Peyer's patch (tissue), 4 donors: Measurements from ENCODE around the gene DNAL1.

Experiments used
- POLR2A ChIP-seq, 2 donors: fragments of 450-650 bp; IDR thresholded peaks; one replicate each; pipeline ENCODE4 v1.5.1; 2017; ENCODE audit warnings: antibody characterized with exemption in 2 of 2, mild to moderate bottlenecking in 2 of 2, moderate library complexity in 2 of 2
- TF ChIP-seq, protein P1 (sequence below), 6 experiments: fragments of 450-650 bp in 4 of 6; fragments of 200-600 bp in 2 of 6; sonication (generic) in 1 of 6; IDR thresholded peaks; one replicate each; pipeline ENCODE4 v1.5.1; 2017 to 2019; ENCODE audit warnings: antibody characterized with exemption in 6 of 6, mild to moderate bottlenecking in 3 of 6, moderate library complexity in 1 of 6

DNA sequence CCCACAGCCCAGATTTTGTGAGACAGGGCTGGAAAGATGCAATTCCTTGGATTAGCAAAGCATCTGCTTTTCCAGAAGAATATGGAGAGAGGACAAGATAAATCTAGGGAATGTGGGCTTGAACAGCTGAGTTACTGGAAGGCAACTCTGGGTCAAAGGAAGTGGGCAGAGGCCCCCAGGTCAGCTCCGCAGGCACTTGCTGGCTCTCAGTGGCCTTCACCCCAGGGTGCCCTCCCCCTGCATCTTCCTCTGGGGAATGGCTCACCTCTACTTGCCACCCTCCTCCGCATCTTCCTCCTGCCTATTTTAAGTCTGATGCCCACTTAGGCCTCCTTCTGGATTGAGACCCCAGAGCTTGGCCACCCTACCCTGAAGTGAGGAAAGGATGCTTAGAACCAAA is 79.9 kb downstream of the DNAL1 start:
- TF ChIP-seq, protein P1, sequence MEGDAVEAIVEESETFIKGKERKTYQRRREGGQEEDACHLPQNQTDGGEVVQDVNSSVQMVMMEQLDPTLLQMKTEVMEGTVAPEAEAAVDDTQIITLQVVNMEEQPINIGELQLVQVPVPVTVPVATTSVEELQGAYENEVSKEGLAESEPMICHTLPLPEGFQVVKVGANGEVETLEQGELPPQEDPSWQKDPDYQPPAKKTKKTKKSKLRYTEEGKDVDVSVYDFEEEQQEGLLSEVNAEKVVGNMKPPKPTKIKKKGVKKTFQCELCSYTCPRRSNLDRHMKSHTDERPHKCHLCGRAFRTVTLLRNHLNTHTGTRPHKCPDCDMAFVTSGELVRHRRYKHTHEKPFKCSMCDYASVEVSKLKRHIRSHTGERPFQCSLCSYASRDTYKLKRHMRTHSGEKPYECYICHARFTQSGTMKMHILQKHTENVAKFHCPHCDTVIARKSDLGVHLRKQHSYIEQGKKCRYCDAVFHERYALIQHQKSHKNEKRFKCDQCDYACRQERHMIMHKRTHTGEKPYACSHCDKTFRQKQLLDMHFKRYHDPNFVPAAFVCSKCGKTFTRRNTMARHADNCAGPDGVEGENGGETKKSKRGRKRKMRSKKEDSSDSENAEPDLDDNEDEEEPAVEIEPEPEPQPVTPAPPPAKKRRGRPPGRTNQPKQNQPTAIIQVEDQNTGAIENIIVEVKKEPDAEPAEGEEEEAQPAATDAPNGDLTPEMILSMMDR (IDR thresholded peaks at IDR 0.05): no peak
- TF ChIP-seq POLR2A (IDR thresholded peaks at IDR 0.05): no peak
